BLaER1 treated with 17β-estradiol and CSF1 and Interleukin-3, amounts not matched to agents 10 nM and 100 nM (cell line): ENCODE measurements around the gene ZBTB44.
"Not testable (repeated sequence)": the region's sequence is repeated elsewhere in the genome, so short reads cannot be mapped to it uniquely, and the experiment has no call there.

Source experiments
- H3K27ac ChIP-seq, 11 experiments: shearing (Covaris generic); formaldehyde crosslinking; 2 replicates each; pipeline ENCODE4 v1.8.1; 2022
- H3K27me3 ChIP-seq, 11 experiments: shearing (Covaris generic); formaldehyde crosslinking; 2 replicates each; pipeline ENCODE4 v1.8.1; 2022
- H3K36me3 ChIP-seq, 11 experiments: shearing (Covaris generic); formaldehyde crosslinking; 2 replicates each; pipeline ENCODE4 v1.8.1; 2022
- H3K4me1 ChIP-seq, 10 experiments: shearing (Covaris generic); formaldehyde crosslinking; 2 replicates each; pipeline ENCODE4 v1.8.1; 2022
- H3K4me2 ChIP-seq, 11 experiments: shearing (Covaris generic); formaldehyde crosslinking; 2 replicates each; pipeline ENCODE4 v1.8.1; 2022
- H3K4me3 ChIP-seq, 10 experiments: shearing (Covaris generic); formaldehyde crosslinking; 2 replicates each; pipeline ENCODE4 v1.8.1; 2022
- H3K9ac ChIP-seq, 11 experiments: shearing (Covaris generic); formaldehyde crosslinking; 2 replicates each; pipeline ENCODE4 v1.8.1; 2022
- H3K9me3 ChIP-seq, 11 experiments: shearing (Covaris generic); formaldehyde crosslinking; replicated peaks in 1 of 11; 2 replicates each; pipeline ENCODE4 v1.8.1; 2022
- H4K20me1 ChIP-seq, 11 experiments: shearing (Covaris generic); formaldehyde crosslinking; 2 replicates each; pipeline ENCODE4 v1.8.1; 2022
- Cebpa-rat ChIP-seq, 11 experiments: shearing (Covaris generic); IDR thresholded peaks; 2 replicates each; pipeline ENCODE4 v1.8.1; 2022

ZBTB44 gene, protein sequence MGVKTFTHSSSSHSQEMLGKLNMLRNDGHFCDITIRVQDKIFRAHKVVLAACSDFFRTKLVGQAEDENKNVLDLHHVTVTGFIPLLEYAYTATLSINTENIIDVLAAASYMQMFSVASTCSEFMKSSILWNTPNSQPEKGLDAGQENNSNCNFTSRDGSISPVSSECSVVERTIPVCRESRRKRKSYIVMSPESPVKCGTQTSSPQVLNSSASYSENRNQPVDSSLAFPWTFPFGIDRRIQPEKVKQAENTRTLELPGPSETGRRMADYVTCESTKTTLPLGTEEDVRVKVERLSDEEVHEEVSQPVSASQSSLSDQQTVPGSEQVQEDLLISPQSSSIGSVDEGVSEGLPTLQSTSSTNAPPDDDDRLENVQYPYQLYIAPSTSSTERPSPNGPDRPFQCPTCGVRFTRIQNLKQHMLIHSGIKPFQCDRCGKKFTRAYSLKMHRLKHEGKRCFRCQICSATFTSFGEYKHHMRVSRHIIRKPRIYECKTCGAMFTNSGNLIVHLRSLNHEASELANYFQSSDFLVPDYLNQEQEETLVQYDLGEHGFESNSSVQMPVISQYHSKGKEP

DNA sequence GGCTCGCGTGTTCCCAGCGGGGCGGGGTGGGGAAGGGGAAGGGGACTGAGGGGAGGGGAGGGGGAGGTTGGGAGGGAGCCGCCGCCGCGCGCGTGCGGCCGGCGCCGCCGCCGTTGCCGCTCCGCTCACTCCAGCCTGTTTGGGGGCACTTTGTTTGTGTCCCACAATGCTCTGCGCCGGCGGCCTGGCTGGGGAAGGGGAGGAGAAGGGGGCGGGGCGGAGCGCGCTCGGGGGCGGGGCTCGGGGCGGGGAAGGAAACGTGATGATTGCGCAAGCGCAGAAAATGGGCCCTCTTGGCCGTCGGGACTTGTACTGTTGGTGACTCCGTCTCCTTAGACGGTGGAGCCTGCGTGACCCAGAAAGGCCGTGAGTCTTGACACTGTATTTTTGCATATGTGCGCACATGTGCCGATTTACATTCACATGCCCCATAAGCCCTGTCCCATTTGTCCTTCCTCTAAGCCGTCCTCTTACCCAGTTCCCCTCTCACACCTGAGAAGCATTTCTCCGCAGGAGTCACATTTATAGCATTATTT lies at the start of gene ZBTB44:
Gene ZBTB44, minus strand, starts transcription at position 168 of the 536 bp plus-strand sequence. CDS start 53,044 bp downstream, outside the sequence.
- H3K27ac ChIP-seq, result peak within 1 kb of the TSS; percentile 91 to 96 (median 94)
- TF ChIP-seq Cebpa-rat (IDR thresholded peaks at IDR 0.05), result peak in 7 of 11 experiments; percentile 21 to 78 (median 49); a peak in 8 of 22 replicates
- peak within 1 kb of the TSS; percentile 91 to 95 (median 93) for H3K9ac ChIP-seq
- H3K4me2 ChIP-seq, result peak within 1 kb of the TSS; percentile 84 to 96 (median 92)
- H3K27me3 ChIP-seq, result no peaks in the 10 kb centered on the region
- H3K4me1 ChIP-seq, result peaks cover 26 to 46% (median 38%) of the 10 kb centered on the region in 10 experiments
- peaks cover 0 to 40% (median 32%) of the 10 kb centered on the region in 11 experiments; a peak in 17 of 22 replicates for H4K20me1 ChIP-seq
- peak within 1 kb of the TSS; percentile 83 to 97 (median 90) for H3K4me3 ChIP-seq
- H3K36me3 ChIP-seq, result peaks cover 0 to 9% (median 0%) of the 10 kb centered on the region in 11 experiments; a peak in 3 of 22 replicates
- peaks cover 3 to 7% (median 4%) of the 10 kb centered on the region in 11 experiments; a peak in 21 of 22 replicates for H3K9me3 ChIP-seq

DNA sequence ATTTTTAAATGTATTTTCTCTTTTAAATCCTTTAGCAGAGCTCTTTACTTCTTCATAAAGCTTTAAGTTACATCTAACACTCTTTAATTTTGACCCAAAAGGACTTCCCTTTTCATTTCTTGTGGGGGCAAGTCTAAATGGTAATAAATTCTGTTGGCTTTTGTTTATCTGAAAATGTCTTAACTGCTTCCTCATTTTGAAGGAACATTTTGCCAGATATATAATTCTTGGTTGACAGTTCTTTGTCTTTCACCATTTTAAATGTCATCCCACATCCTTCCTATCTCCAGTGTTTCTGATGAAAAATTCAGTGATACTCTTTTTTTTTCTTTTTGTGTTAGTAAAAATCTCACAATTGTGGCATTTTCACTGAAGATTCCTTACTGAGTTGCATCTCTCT lies 44.7 kb upstream of the ZBTB44 start:
- H3K4me2 ChIP-seq, result no peak overlapping the region
- H3K27ac ChIP-seq, result no peak overlapping the region
- no peaks in the 10 kb centered on the region for H3K27me3 ChIP-seq
- no peak overlapping the region for H3K9ac ChIP-seq
- no peaks in the 10 kb centered on the region for H3K4me1 ChIP-seq
- peaks cover 43 to 75% (median 58%) of the 10 kb centered on the region in 11 experiments for H3K9me3 ChIP-seq
- no peaks in the 10 kb centered on the region for H3K36me3 ChIP-seq
- TF ChIP-seq Cebpa-rat (IDR thresholded peaks at IDR 0.05), result no peak
- no peaks in the 10 kb centered on the region for H4K20me1 ChIP-seq
- H3K4me3 ChIP-seq, result no peak overlapping the region

DNA sequence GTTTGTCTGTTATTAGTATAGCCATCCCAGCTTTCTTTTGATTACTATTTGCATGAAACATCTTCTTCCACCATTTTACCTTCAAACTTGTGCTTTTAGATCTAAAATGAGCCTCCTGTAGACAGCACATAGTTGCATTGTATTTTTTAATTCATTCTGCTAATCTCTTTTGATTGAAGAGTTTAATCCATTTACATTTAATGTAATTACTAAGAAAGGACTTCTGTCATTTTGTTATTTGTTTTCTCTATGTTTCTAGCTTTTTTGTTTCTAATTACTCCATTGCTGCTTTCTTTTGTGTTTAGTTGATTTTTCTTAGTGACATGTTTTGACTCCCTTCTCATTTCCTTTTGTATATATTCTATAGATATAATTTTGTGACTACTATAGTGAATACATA lies 43.7 kb upstream of the ZBTB44 start:
- Histone ChIP-seq H3K4me2 (no peak overlapping the region), H3K27me3 (no peaks in the 10 kb centered on the region), H3K4me1 (no peaks in the 10 kb centered on the region), H3K9me3 (peaks cover 43 to 77% (median 58%) of the 10 kb centered on the region in 11 experiments), H3K4me3 (no peak overlapping the region), H3K9ac (no peak overlapping the region), H3K36me3 (no peaks in the 10 kb centered on the region), H3K27ac (no peak overlapping the region), H4K20me1 (no peaks in the 10 kb centered on the region)
- TF ChIP-seq Cebpa-rat (IDR thresholded peaks at IDR 0.05), result no peak

DNA sequence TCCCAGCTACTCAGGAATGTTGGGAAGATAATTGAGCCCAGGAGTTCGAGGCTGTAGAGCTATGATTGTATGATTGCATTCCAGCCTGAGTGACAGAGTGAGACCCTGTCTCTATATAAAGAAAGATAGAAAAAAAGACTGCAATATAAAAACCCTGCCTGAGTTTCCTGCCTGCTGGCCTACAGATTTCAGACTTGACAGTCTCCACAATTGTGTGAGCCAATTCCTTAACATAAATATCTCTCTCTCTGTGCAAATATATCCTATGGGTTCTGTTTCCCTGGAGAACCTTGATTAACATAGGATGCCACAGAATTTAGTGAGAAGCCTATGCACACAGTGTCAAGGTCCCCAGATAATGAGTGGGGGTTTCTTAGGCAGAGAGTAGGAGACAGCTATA lies 32.5 kb upstream of the ZBTB44 start:
- Histone ChIP-seq H3K9ac (no peak overlapping the region), H3K4me2 (no peak overlapping the region), H4K20me1 (no peaks in the 10 kb centered on the region), H3K4me3 (no peak overlapping the region), H3K4me1 (no peaks in the 10 kb centered on the region), H3K27ac (no peak overlapping the region), H3K36me3 (no peaks in the 10 kb centered on the region), H3K27me3 (no peaks in the 10 kb centered on the region), H3K9me3 (peaks cover 0 to 23% (median 13%) of the 10 kb centered on the region in 11 experiments; a peak in 14 of 22 replicates)
- no peak for TF ChIP-seq Cebpa-rat (IDR thresholded peaks at IDR 0.05)

DNA sequence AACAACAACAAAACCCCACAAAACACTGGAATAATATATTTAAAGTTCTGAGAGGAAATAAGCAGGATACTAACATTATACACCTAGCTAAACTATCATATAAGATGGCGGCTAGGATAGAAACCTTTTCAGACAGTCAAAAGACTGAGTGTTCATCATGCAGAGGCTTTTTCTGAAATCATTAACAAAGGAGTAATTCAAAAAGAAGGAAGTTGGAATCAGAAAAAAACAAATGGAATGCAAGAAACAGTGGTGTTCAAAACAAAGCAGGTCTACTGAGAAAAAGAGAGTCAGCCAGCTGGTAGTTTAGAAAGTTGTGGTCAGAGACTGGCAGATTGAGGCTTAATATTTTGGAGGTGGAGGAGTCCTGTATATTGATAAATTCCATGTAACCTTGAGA lies 30.1 kb upstream of the ZBTB44 start:
- Histone ChIP-seq H3K27me3 (no peaks in the 10 kb centered on the region), H3K4me3 (no peak overlapping the region), H4K20me1 (no peaks in the 10 kb centered on the region), H3K9me3 (peaks cover 21 to 43% (median 35%) of the 10 kb centered on the region in 11 experiments), H3K4me2 (no peak overlapping the region), H3K4me1 (no peaks in the 10 kb centered on the region), H3K9ac (no peak overlapping the region), H3K36me3 (no peaks in the 10 kb centered on the region), H3K27ac (no peak overlapping the region)
- TF ChIP-seq Cebpa-rat (IDR thresholded peaks at IDR 0.05), result no peak

DNA sequence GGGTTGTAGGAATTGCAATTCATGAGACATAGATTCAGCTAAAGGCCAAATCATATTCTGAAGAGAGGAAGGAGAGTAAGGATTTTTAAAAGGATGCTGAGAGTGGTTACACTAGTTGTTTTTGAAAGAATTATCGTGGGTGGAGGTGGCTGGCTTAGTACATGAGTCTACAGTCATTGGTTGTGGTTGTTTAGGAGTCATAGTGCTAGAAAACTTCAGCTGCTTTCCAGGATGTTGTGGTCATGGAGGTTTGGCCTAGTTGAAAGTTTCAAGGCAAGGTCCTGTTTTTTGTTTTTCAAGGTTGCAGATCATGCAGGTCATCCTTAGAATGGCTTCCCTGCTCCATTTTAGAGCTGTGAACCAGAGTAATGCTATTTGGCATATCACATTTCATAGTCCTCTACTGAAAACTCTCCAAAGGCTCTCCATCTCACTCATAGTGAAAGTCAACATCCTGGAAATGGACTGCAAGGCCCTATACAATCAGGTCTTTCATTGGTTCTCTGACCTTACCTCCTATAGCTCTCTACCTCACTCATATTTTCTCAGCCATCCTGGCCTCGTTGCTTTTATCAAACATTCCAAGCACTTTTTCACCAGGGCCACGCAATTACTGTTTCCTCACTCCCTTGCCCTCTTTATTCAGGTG lies 26.1 kb upstream of the ZBTB44 start:
- no peak for TF ChIP-seq Cebpa-rat (IDR thresholded peaks at IDR 0.05)
- no peak overlapping the region for H3K9ac ChIP-seq
- peaks cover 42 to 78% (median 56%) of the 10 kb centered on the region in 11 experiments for H3K9me3 ChIP-seq
- no peaks in the 10 kb centered on the region for H4K20me1 ChIP-seq
- H3K4me2 ChIP-seq, result no peak overlapping the region
- H3K4me1 ChIP-seq, result no peaks in the 10 kb centered on the region
- H3K27me3 ChIP-seq, result no peaks in the 10 kb centered on the region
- no peaks in the 10 kb centered on the region for H3K36me3 ChIP-seq
- peak overlapping the region in 1 of 11 experiments; percentile 26; a peak in 1 of 22 replicates for H3K27ac ChIP-seq
- H3K4me3 ChIP-seq, result no peak overlapping the region

DNA sequence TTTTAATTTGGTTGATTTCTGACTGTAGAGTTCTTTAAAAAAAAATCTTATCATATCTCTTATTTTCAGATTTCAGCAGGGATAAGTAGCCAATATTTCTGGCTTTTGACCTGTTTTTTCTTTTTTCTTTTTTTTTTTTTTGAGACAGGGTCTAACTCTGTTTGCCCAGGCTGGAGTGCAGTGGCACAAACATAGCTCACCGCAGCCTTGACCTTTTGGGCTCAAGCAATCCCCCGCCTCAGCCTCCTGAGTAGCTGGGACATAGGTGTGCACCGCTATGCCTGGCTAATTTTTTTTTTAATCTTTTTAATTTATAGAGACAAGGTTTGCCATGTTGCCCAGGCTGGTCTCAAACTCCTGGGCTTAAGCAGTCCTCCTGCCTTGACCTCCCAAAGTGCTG lies 23.9 kb upstream of the ZBTB44 start:
- Histone ChIP-seq H3K4me2 (no peak overlapping the region), H3K4me1 (no peaks in the 10 kb centered on the region), H3K9me3 (peaks cover 40 to 67% (median 53%) of the 10 kb centered on the region in 11 experiments), H3K4me3 (no peak overlapping the region), H3K9ac (no peak overlapping the region), H3K27me3 (no peaks in the 10 kb centered on the region), H3K27ac (no peak overlapping the region), H3K36me3 (no peaks in the 10 kb centered on the region), H4K20me1 (no peaks in the 10 kb centered on the region)
- no peak for TF ChIP-seq Cebpa-rat (IDR thresholded peaks at IDR 0.05)

DNA sequence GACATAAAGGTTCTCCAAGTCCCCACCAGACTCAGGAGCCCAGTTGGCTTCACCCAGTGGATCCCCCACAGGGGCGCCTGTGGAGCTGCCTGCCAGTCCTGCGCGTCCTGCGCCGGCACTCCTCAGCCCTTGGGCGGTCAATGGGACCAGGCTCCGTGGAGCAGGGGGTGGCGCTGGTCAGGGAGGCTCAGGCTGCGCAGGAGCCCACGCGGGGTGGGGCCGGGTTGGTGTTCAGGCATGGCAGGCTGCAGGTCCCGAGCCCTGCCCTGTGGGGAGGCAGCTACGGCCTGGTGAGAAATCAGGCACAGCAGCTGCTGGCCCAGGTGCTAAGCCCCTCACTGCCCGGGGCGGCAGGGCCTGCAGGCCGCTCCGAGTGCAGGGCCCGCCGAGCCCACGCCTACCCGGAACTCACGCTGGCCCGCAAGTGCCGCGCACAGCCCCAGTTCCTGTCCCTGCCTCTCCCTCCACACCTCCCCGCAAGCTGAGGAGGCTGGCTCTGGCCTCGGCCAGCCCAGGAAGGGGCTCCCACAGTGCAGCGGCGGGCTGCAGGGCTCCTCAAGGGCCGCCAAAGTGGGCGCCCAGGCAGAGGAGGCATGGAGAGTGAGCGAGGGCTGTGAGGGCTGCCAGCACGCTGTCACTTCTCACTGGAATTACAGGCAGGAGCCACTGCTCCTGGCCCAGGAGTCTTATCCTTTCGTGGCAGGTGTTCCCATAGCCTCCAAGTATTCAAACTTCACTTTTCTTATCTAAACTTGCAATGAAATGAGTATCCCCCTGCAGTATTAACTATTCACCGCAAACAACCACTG lies 22.8 kb upstream of the ZBTB44 start:
- Histone ChIP-seq H3K27me3 (no peaks in the 10 kb centered on the region), H3K4me3 (no peak overlapping the region), H3K9ac (no peak overlapping the region), H3K4me2 (no peak overlapping the region), H3K4me1 (no peaks in the 10 kb centered on the region), H3K36me3 (no peaks in the 10 kb centered on the region), H3K27ac (no peak overlapping the region), H3K9me3 (peaks cover 33 to 62% (median 51%) of the 10 kb centered on the region in 11 experiments), H4K20me1 (no peaks in the 10 kb centered on the region)
- TF ChIP-seq Cebpa-rat (IDR thresholded peaks at IDR 0.05), result no peak

DNA sequence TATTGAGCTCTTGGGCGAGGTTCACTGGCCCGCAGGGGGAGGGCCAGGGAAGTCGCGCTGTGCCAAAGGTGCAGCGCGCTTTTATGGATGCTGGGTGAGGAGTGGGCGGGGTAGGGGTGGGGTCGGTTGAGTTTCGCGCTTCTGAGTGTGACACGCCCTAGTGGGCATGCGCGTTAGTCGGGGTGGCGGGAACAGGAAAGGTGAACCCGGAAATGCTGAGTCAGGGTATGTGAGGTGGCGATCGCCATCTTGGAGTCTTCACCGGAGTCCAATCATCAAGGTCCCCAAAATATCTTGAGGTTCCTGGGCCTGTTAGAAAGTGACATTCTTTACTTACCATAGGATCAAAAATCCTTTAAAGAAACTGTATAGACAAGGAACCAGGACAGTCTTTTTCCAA lies 16.7 kb upstream of the ZBTB44 start:
- H3K27me3 ChIP-seq, H4K20me1 ChIP-seq, H3K4me3 ChIP-seq, H3K27ac ChIP-seq, H3K4me1 ChIP-seq, H3K36me3 ChIP-seq, H3K4me2 ChIP-seq, H3K9ac ChIP-seq: not testable (repeated sequence)
- H3K9me3 ChIP-seq, result peaks cover under 1 to 19% (median 11%) of the 10 kb centered on the region in 11 experiments; a peak in 14 of 22 replicates
